GM19240 (cell line): Measurements from ENCODE around the gene CSRP1.
A peak's percentile ranks its signal among the peaks of the same experiment; 100 is the strongest.

Experiments
- DNase-seq: peaks from one replicate; pipeline ENCODE4 v3.0.0; 2011; ENCODE audit warnings: low spot score; ENCODE audit not compliant: insufficient read length

CSRP1 gene

GRCh38 chr1:201513498-201514243 lies 6.7 kb upstream of the CSRP1 start:
- DNase-seq = no peak

DNA sequence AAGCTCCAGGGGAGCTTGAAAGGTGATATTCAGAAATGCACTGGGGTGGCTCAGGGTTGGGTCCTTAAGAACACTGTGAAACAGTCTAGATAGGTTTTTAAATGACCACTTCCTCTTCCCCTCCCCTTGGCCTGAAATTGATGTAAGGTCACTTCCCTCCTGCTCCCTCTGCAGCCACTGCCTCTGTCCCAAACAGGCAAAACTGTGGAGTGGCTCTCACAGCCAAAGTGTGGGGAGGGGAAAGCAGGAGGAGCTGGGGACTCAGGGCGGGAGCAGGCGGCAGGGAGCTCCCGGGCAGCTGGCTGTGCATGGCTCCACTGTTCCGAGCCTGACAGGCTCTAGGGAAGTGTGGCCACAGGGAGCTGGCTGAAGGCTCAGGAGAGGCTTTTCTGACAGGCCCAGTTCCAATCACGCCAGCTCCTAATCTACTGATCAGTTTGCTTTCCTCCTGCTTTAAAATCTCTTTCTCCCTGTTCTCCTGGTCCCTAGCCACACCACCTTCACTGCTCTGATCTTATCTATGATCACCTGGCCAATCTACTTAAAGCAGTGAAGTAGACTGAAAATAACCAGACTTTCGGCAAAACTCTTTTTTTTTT lies 5.1 kb upstream of the CSRP1 start:
- peak; percentile 31 for DNase-seq

DNA sequence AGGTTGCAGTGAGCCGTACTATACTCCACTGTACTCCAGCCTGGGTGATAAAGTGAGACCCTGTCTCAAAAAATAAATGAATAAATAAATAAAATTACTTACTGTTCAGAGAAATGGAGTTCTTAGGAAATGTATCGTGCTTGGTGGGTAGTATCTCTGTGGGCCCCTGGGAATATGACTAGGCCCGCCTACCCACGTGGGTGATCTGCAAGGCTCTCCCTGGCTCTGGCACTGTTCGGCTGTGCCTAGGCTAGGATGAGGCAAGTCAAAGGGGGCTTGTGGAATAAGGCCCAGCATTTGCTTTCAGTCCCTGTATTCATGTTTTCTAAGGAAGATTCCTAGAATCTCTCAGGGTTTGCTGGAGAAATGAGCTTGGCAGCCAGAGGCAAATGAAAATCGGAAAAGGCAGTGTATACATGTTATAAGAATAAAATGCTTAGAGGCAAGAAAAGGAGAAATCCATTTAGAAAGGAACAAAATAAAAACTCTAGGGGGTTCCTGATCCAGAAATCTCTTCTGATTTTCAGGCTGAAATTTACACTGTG lies 4.5 kb upstream of the CSRP1 start:
- DNase-seq = no peak

GRCh38 chr1:201510734-201511133 lies 3.8 kb upstream of the CSRP1 start:
- no peak for DNase-seq

- DNase-seq = no peak
Measured at GRCh38 chr1:201509601-201510374, 2.9 kb upstream of the CSRP1 start.

DNA sequence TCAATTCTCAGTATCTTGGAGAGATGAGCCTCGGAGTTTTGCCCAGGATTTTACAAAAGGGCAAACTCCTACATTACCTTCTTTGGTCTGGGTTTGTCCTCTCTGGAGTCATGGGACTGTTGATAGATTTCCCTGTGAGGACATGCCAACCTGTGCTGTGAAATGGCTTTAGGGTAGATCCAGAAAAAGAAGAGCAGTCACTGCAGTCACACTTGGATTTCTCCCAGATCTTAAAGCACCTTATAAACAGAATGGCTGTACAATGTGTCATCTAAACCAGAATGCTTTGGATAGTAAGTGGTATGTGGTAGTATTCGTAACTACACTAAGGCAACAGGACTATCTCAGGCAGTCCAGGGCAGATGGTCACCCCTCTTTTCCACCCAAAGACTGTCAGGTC lies 1.9 kb upstream of the CSRP1 start:
- DNase-seq = no peak

DNA sequence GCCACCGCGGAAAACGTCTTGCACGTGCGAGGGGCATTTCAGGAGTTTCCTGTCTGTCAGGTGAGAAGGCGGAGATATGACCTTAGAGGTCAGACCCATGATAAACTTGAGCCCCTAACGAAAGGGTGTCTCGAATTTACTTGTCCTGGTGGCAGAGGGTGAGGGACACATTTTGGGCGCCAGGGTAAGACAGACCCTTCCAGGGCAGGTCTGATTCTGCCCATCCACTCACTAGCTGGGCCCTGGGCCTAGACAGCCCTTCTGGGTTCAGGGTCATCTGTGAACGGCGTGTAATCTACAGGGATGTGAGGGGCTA lies 395 bp upstream of the CSRP1 start:
- DNase-seq = no peak

DNA sequence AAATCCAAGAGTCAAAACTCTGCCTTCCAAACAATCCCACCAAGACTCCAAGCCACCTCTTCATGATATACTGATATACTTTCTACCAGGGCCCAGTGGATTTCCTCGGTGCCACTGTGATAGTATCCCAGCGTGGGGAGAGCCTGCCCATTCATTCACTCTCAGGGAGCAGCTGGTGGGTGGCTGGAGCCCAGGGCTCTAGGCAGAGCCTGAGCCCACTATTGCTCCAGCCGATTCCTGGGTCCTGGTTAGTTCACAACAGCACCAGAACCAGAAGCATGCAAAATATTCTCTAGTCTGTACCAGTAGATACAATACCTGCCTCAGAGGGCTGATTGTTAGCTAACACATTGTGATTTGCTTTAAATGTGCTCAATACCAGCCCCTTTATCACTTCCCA lies 831 bp downstream of the CSRP1 start:
- DNase-seq = no peak

DNA sequence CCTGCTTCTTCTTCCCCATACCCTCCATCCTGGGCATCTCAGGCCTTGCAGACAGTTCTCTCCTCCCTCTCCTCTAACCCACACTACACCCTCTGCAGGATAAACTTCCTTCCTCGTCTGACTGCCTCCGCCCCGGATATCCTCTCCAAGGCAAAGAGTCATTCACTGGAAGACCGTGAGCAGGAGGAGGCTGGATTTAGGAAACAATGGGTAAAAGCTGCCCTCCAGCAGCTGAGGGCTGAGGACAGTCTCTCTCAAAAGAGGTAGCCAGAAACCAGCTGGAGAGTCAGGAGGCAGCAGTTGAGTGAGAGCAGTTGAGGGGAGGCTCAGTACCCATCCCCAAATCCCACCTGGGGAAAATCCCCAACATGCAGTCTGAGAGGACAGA lies 1.4 kb downstream of the CSRP1 start:
- no peak for DNase-seq

- DNase-seq = no peak
Measured at GRCh38 chr1:201504799-201505502, 2.0 kb downstream of the CSRP1 start.

- DNase-seq = no peak
Measured at GRCh38 chr1:201504179-201504631, 2.7 kb downstream of the CSRP1 start.

DNA sequence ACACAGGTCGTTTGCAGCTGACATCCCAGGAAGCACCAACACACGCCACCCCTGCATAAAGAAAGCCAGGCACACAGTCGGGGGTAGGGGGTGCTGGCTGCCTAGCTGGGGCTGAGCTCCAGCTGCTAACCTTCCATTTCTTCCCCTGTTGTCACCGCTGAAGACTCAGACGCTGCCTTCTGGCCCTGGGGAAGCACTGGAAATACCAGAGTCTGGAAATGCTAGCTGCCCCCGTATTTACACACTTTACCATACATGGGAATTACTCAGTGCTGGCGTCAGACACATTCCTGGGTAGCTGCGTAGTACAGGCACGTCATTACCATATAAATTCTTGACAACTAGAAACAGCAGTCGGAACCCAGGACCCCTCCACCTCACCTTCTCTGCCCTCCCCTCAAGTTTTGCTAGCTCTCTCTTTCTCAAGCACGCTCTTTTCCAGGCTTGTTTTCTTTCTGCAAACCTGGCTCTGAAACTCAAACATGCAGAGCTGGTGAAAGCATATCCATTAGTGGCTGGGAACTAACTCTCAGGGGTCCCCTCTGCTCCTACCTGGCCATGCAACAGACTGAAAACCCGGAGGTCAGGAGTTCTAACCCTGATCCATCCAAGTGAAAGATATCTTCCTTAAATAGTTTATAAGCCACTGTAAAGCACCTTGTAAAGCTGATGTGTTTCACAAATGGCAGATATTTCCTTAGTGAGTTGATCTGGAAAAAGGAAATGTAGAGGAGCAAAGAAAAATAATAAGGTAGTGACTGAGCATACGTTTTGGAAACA lies 3.3 kb downstream of the CSRP1 start:
- DNase-seq = no peak

DNA sequence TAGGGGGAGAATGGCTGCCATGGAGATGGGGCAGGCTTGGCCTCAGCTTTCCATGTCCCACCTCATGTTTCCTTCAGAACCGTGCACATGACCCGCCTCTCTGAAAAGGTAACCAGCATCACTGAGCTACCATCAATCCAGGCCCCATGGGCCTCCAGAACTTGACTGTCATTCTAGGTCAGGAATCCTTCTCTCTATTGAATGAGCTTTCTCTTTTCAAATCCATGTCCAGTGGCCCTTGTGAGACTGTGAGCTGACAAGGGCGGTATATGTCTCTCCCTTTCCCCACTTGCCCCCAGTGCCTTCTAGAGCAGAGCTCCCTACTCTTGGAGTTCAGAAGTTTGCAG lies 4.4 kb downstream of the CSRP1 start:
- DNase-seq = no peak

DNA sequence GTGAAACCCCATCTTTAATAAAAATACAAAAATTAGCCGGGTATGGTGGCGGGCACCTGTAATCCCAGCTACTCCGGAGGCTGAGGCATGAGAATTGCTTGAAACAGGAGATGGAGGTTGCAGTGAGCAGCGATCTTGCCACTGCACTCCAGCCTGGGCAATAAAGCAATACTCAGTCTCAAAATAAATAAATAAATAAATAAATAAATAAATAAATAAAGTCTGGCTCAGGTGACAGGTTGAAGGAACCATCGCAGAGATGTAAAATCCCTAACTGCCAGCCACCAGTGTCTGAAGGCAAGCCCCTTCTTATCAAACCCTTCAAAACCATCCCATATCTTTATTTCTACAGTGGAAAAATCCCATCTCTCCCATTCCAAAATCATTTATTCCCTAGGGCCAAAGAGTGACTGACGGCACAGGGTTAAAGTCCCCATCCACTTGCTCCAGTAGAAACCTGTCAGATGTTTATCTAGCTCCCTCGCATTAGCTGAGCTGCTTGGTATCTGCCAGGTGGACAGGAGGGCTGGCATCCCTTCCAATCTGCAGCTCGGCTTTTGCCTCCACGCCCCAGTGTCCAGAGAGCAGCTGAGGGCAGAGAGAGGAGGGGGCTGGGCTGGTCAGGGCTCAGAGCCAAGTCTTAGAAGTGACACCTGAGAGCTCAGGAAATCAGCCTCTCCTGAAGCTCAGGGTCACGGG lies 5.0 kb downstream of the CSRP1 start:
- DNase-seq = no peak

DNA sequence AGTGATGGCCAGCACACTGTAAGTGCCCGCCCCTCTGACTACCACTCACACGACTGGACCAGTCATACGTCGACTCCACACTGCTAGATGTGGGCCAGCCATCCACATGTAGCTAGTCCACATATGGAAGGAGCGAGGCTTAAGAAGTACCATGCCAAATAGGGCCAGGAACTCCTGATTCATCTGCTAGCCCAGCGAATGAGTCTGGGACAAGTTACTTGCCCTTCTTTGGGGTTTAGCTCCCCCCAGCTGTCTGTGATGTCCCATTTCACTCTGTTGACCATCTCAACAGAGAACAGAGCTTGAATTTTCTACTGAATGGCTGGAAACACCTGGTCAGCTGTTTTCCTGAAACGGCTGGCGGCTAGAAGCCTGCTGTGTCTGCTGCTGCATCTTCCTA lies 5.8 kb downstream of the CSRP1 start:
- DNase-seq = no peak

DNA sequence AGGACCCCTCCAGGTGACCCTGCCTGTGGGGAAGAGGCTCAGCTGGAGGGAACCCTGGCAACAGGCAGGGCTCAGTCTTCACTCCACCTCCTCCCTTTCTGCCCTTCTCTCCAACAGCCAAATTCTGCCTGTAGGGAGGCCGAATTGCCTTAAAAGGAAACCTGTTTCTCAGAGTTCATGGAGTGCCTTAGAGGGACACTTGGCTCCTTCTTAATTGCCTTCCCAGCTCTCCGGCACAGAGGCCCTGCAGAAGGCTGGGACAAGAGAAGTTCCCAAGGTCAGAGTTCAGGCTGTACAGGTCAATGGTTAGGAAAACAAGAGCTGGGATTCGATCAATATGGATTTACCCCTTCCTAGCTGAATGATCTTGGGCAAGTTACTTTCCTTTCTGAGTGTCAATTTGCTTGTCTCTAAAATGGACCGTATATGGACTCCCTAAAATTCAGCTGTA lies 6.2 kb downstream of the CSRP1 start:
- DNase-seq = no peak

- no peak for DNase-seq
Measured at GRCh38 chr1:201499795-201500669, 6.9 kb downstream of the CSRP1 start.

- DNase-seq = no peak
Measured at GRCh38 chr1:201499191-201499590, 7.7 kb downstream of the CSRP1 start.

DNA sequence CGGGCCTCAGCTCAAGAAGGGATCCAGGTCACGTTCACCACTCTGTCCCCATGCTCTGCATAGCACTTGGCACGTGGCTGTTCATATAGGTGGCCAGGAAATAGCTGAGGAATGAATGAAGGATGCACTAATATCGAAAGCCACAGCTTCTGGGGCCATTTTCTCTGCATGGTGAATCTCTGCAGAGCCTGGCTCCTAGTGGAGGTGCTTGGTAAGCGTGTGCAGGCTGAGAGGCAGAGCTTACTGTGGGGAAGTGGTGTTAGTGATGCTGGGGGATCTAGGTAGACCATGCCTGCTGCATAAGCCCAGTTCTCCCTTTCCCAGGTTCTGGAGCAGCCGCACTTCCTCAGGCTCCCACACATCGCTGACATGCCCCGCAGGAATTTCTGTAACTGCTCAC lies 8.3 kb downstream of the CSRP1 start:
- DNase-seq = no peak
